SK-N-SH (cell line): Measurements from ENCODE around the gene CAMK1. TPM values are rescaled to one million over a fixed set of nuclear protein-coding genes. Genes with fewer than 3 reads are reported as not detected.

Source experiments
- CTCF ChIA-PET: fragments of 300-600, 350-600 bp; formaldehyde crosslinking; extraction: SDS; loops from one replicate; lab custom pipeline; 2021; lab: Yijun Ruan, JAX
- POLR2A ChIA-PET: fragments of 350-600 bp; sonication (Branson Sonifier 250); formaldehyde crosslinking; extraction: SDS; loops from one replicate; lab custom pipeline; 2020; ENCODE audit warnings: antibody characterized with exemption, inconsistent platforms; lab: Yijun Ruan, JAX
- DNase-seq: peaks from one replicate; pipeline ENCODE4 v3.0.0; 2012
- H2AFZ ChIP-seq: fragments of 200-600 bp; sonication (generic); 2 replicates; pipeline ENCODE4 v1.8.1; 2016; ENCODE audit warnings: antibody characterized with exemption, mild to moderate bottlenecking, low read depth
- H3F3A ChIP-seq: fragments of 200-600 bp; sonication (generic); replicated peaks from 2 replicates; pipeline ENCODE3; 2016; ENCODE audit warnings: antibody characterized with exemption, mild to moderate bottlenecking; ENCODE audit not compliant: insufficient read depth
- H3K27ac ChIP-seq, 2 experiments: fragments of 200-500 bp in 1 of 2; fragments of 200-600 bp in 1 of 2; sonication (Bioruptor generic) in 1 of 2; sonication (generic), shearing (Covaris generic) in 1 of 2; 2 replicates each; pipeline versions ENCODE4 v1.5.1 to v1.6.1; 2014 to 2016; ENCODE audit warnings: low read depth in 2 of 2, inconsistent platforms in 1 of 2, low read length in 1 of 2, mild to moderate bottlenecking in 1 of 2, mixed read lengths in 1 of 2
- H3K27me3 ChIP-seq: fragments of 200-600 bp; sonication (generic), shearing (Covaris generic); 2 replicates; pipeline ENCODE4 v1.6.1; 2016; ENCODE audit warnings: mixed run types; ENCODE audit not compliant: insufficient read depth
- H3K36me3 ChIP-seq, 2 experiments: fragments of 200-500 bp in 1 of 2; fragments of 200-600 bp in 1 of 2; sonication (Bioruptor generic) in 1 of 2; sonication (generic) in 1 of 2; replicated peaks in 1 of 2; 2 replicates each; pipeline versions ENCODE3 to v1.5.1; 2014 to 2016; ENCODE audit warnings: low read length in 1 of 2, mild to moderate bottlenecking in 1 of 2; ENCODE audit not compliant: insufficient read depth in 2 of 2, control insufficient read depth in 1 of 2
- H3K4me1 ChIP-seq, 2 experiments: fragments of 200-500 bp in 1 of 2; fragments of 200-600 bp in 1 of 2; sonication (Bioruptor generic) in 1 of 2; sonication (generic), shearing (Covaris generic) in 1 of 2; 2 replicates each; pipeline versions ENCODE4 v1.5.1 to v1.6.1; 2014 to 2016; ENCODE audit warnings: low read depth in 1 of 2, low read length in 1 of 2, mixed run types in 1 of 2; ENCODE audit not compliant: insufficient read depth in 2 of 2, control insufficient read depth in 1 of 2
- H3K4me2 ChIP-seq: fragments of 200-600 bp; sonication (generic), shearing (Covaris generic); 2 replicates; pipeline ENCODE4 v1.6.1; 2017; ENCODE audit warnings: mixed run types
- H3K4me3 ChIP-seq, 2 experiments: fragments of 200-500 bp in 1 of 2; fragments of 200-600 bp in 1 of 2; sonication (Bioruptor generic) in 1 of 2; sonication (generic), shearing (Covaris generic) in 1 of 2; 2 replicates each; pipeline versions ENCODE4 v1.5.1 to v1.8.1; 2014 to 2016; ENCODE audit warnings: low read depth in 2 of 2, inconsistent platforms in 1 of 2, low read length in 1 of 2, mild to moderate bottlenecking in 1 of 2, mixed read lengths in 1 of 2, moderate library complexity in 1 of 2
- H3K79me2 ChIP-seq: fragments of 200-600 bp; sonication (generic); 2 replicates; pipeline ENCODE4 v1.8.1; 2017; ENCODE audit warnings: mild to moderate bottlenecking; ENCODE audit not compliant: insufficient read depth
- H3K9ac ChIP-seq: fragments of 200-600 bp; sonication (generic); 2 replicates; pipeline ENCODE4 v1.6.1; 2017; ENCODE audit warnings: mixed run types
- H3K9me2 ChIP-seq: fragments of 200-600 bp; sonication (generic); 2 replicates; pipeline ENCODE4 v1.6.1; 2017; ENCODE audit warnings: mixed run types
- H3K9me3 ChIP-seq: fragments of 200-600 bp; sonication (generic); 2 replicates; pipeline ENCODE4 v1.6.1; 2017; ENCODE audit warnings: mixed run types, mild to moderate bottlenecking, moderate library complexity
- H4K20me1 ChIP-seq: fragments of 200-600 bp; sonication (generic); 2 replicates; pipeline ENCODE4 v1.6.1; 2017; ENCODE audit warnings: mild to moderate bottlenecking, mixed run types; ENCODE audit not compliant: insufficient read depth
- CHD2 ChIP-seq: fragments of 150-350 bp; IDR thresholded peaks from 2 replicates; pipeline ENCODE4 v1.6.1; 2018; ENCODE audit warnings: low read length; ENCODE audit not compliant: partially characterized antibody
- EP300 ChIP-seq, 2 experiments: IDR thresholded peaks; 2 replicates each; pipeline versions ENCODE4 v1.4.0 to v1.6.1; 2012; ENCODE audit warnings: borderline replicate concordance in 1 of 2, low read depth in 1 of 2, low read length in 1 of 2
- FOSL2 ChIP-seq: IDR thresholded peaks from 2 replicates; pipeline ENCODE4 v1.4.0; 2012; ENCODE audit warnings: low read depth, mild to moderate bottlenecking, moderate library complexity, borderline replicate concordance
- FOXJ3 ChIP-seq: sonication (generic); formaldehyde crosslinking; IDR thresholded peaks from 2 replicates; pipeline ENCODE4 v1.5.1; 2020; ENCODE audit warnings: mild to moderate bottlenecking, missing genetic modification reagents
- GATA2 ChIP-seq: sonication (generic); formaldehyde crosslinking; IDR thresholded peaks from 2 replicates; pipeline ENCODE4 v1.5.0; 2020; ENCODE audit warnings: mild to moderate bottlenecking, missing genetic modification reagents
- JUND ChIP-seq: IDR thresholded peaks from 2 replicates; pipeline ENCODE4 v1.4.0; 2012
- MEF2A ChIP-seq: IDR thresholded peaks from 2 replicates; pipeline ENCODE4 v1.4.0; 2012; ENCODE audit warnings: low read depth, borderline replicate concordance
- MXI1 ChIP-seq: IDR thresholded peaks from 2 replicates; pipeline ENCODE4 v1.6.1; 2012; ENCODE audit warnings: mild to moderate bottlenecking, low read depth, low read length, improper control_type of control experiment
- NFIC ChIP-seq: IDR thresholded peaks from 2 replicates; pipeline ENCODE4 v1.4.0; 2012; ENCODE audit warnings: borderline replicate concordance
- YY1 ChIP-seq: IDR thresholded peaks from 2 replicates; pipeline ENCODE4 v1.4.0; 2012; ENCODE audit warnings: low read depth, mild to moderate bottlenecking
- WGBS: methylation state at CpG from one replicate; pipeline ENCODE4 v1.1.6; 2017; ENCODE audit warnings: low lambda C conversion rate; 5-methylcytosine and 5-hydroxymethylcytosine counted together
- polyA plus RNA-seq, 3 experiments: library from polyadenylated mRNA; depleted of rRNA; stranded (reverse); fragments of >200 nt; gene quantifications; 2 replicates each; pipeline ENCODE4 v1.2.3, GENCODE V29; 2012
- TF ChIP-seq, protein P1 (sequence below): IDR thresholded peaks from 2 replicates; pipeline ENCODE4; 2012
- TF ChIP-seq, protein P2 (sequence below): IDR thresholded peaks from 2 replicates; pipeline ENCODE4 v1.6.1; 2012; ENCODE audit warnings: mild to moderate bottlenecking, low read depth, low read length, moderate library complexity
- TF ChIP-seq, protein P3 (sequence below): fragments of 150-350 bp; IDR thresholded peaks from 2 replicates; pipeline ENCODE4 v1.6.1; 2017; ENCODE audit warnings: antibody characterized with exemption, low read length, low read depth, borderline replicate concordance
- TF ChIP-seq, protein P4 (sequence below): IDR thresholded peaks from 2 replicates; pipeline ENCODE4 v1.4.0; 2012; ENCODE audit warnings: low read depth, borderline replicate concordance
- TF ChIP-seq, protein P5 (sequence below): fragments of 150-350 bp; IDR thresholded peaks from 2 replicates; pipeline ENCODE4 v1.6.1; 2016; ENCODE audit warnings: mild to moderate bottlenecking, low read depth, low read length

Gene CAMK1
- polyA plus RNA-seq, 1 of the 3 experiments (the other 2 are of a cell fraction), result 47.1 TPM

DNA sequence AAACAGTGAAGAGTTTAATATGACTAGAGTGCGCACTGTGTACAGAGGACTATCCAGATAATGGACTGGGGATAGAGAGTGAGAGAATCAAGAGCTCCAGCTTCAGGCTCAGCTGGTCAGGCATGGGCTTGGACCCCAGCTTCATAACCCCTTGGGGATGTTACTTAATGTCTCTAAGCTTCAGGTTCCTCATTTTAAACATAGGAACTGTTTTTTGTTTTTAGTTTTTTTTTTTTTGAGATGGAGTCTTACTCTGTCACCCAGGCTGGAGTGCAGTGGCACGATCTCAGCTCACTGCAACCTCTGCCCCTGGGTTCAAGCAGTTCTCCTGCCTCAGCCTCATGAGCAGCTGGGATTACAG, 48.1 kb downstream of the CAMK1 start (continued):
- TF ChIP-seq EP300 (IDR thresholded peaks at IDR 0.05; ENCODE audit: borderline replicate concordance in 1 of 2, low read depth in 1 of 2, low read length in 1 of 2) (no peak), YY1 (no peak), FOSL2 (no peak)
- TF ChIP-seq, protein P1, sequence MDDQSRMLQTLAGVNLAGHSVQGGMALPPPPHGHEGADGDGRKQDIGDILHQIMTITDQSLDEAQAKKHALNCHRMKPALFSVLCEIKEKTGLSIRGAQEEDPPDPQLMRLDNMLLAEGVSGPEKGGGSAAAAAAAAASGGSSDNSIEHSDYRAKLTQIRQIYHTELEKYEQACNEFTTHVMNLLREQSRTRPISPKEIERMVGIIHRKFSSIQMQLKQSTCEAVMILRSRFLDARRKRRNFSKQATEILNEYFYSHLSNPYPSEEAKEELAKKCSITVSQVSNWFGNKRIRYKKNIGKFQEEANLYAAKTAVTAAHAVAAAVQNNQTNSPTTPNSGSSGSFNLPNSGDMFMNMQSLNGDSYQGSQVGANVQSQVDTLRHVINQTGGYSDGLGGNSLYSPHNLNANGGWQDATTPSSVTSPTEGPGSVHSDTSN, result no peak
- TF ChIP-seq, protein P2, sequence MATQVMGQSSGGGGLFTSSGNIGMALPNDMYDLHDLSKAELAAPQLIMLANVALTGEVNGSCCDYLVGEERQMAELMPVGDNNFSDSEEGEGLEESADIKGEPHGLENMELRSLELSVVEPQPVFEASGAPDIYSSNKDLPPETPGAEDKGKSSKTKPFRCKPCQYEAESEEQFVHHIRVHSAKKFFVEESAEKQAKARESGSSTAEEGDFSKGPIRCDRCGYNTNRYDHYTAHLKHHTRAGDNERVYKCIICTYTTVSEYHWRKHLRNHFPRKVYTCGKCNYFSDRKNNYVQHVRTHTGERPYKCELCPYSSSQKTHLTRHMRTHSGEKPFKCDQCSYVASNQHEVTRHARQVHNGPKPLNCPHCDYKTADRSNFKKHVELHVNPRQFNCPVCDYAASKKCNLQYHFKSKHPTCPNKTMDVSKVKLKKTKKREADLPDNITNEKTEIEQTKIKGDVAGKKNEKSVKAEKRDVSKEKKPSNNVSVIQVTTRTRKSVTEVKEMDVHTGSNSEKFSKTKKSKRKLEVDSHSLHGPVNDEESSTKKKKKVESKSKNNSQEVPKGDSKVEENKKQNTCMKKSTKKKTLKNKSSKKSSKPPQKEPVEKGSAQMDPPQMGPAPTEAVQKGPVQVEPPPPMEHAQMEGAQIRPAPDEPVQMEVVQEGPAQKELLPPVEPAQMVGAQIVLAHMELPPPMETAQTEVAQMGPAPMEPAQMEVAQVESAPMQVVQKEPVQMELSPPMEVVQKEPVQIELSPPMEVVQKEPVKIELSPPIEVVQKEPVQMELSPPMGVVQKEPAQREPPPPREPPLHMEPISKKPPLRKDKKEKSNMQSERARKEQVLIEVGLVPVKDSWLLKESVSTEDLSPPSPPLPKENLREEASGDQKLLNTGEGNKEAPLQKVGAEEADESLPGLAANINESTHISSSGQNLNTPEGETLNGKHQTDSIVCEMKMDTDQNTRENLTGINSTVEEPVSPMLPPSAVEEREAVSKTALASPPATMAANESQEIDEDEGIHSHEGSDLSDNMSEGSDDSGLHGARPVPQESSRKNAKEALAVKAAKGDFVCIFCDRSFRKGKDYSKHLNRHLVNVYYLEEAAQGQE, result no peak

DNA sequence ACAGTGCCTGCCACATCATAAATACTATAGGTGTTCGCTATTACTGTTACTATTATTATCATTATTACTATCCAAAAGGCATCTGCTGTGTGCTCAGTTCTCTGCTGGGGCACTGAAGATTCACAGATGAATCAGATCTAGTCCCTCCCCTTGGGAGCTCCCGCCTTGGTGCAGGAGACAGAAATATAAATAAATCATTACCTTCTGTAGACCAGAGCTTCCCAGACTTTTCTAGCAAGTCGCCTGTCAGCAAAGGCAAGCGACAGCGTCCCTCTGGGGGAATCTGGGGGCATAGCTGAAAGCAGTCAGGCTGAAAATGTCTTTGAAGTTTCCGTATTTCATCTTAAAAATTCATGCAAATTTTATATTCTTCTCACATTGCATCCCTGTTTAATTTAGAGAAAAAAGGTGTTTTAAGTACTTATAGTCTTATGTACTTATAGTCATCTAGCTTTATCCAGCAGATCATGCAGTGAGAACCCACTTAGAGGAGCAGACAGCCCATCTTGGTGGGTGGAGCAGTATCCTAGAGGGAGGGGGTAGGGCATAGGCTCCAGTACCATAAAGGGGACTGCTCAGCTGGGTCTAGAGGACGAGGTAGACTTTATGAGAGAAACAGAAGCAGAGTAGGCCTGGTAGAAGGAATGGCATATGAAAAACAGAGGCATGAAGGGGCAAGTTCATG, 48.6 kb downstream of the CAMK1 start:
- WGBS, result 42% methylated on average over 7 of the region's 7 CpGs
- no peak overlapping the region for H3K4me3 ChIP-seq
- POLR2A ChIA-PET, result no interaction called here

More for the DNA sequence above, 48.6 kb downstream of the CAMK1 start:
- TF ChIP-seq, protein P2, result no peak
- no peak for TF ChIP-seq MEF2A
- TF ChIP-seq, protein P3, sequence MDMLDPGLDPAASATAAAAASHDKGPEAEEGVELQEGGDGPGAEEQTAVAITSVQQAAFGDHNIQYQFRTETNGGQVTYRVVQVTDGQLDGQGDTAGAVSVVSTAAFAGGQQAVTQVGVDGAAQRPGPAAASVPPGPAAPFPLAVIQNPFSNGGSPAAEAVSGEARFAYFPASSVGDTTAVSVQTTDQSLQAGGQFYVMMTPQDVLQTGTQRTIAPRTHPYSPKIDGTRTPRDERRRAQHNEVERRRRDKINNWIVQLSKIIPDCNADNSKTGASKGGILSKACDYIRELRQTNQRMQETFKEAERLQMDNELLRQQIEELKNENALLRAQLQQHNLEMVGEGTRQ, result no peak
- no peak for TF ChIP-seq GATA2 (CRISPR knock-in tag)
- TF ChIP-seq FOXJ3, result no peak
- no peak for TF ChIP-seq CHD2
- no peak for TF ChIP-seq EP300 (IDR thresholded peaks at IDR 0.05; ENCODE audit: borderline replicate concordance in 1 of 2, low read depth in 1 of 2, low read length in 1 of 2)
- TF ChIP-seq, protein P4, sequence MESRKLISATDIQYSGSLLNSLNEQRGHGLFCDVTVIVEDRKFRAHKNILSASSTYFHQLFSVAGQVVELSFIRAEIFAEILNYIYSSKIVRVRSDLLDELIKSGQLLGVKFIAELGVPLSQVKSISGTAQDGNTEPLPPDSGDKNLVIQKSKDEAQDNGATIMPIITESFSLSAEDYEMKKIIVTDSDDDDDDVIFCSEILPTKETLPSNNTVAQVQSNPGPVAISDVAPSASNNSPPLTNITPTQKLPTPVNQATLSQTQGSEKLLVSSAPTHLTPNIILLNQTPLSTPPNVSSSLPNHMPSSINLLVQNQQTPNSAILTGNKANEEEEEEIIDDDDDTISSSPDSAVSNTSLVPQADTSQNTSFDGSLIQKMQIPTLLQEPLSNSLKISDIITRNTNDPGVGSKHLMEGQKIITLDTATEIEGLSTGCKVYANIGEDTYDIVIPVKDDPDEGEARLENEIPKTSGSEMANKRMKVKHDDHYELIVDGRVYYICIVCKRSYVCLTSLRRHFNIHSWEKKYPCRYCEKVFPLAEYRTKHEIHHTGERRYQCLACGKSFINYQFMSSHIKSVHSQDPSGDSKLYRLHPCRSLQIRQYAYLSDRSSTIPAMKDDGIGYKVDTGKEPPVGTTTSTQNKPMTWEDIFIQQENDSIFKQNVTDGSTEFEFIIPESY, result no peak
- TF ChIP-seq NFIC, result no peak
- no peak for TF ChIP-seq JUND
- TF ChIP-seq MXI1, result no peak
- TF ChIP-seq, protein P5, sequence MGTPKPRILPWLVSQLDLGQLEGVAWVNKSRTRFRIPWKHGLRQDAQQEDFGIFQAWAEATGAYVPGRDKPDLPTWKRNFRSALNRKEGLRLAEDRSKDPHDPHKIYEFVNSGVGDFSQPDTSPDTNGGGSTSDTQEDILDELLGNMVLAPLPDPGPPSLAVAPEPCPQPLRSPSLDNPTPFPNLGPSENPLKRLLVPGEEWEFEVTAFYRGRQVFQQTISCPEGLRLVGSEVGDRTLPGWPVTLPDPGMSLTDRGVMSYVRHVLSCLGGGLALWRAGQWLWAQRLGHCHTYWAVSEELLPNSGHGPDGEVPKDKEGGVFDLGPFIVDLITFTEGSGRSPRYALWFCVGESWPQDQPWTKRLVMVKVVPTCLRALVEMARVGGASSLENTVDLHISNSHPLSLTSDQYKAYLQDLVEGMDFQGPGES, result no peak
- Histone ChIP-seq H3K9me2 (no peaks in the 10 kb centered on the region), H3F3A (peaks cover 8% of the 10 kb centered on the region), H3K9ac (no peak overlapping the region), H3K36me3 (no peaks in the 10 kb centered on the region), H3K9me3 (no peaks in the 10 kb centered on the region), H3K79me2 (no peaks in the 10 kb centered on the region), H3K27me3 (no peaks in the 10 kb centered on the region), H3K4me1 (no peaks in the 10 kb centered on the region), H3K27ac (no peak overlapping the region), H4K20me1 (no peaks in the 10 kb centered on the region), H2AFZ (no peak overlapping the region), H3K4me2 (no peak overlapping the region; the same call in 1 of the 2 replicates)
- CTCF ChIA-PET, result interaction anchor here (1.2 kb wide), 1 partner anchor 28 kb away, joined by 3 read pairs; no protein-coding TSS in a partner anchor
- no peak for DNase-seq
